Ascending aorta (tissue), 1 donor: ENCODE results near the gene ZNF835. TPM values are rescaled to one million over a fixed set of nuclear protein-coding genes. Genes with fewer than 3 reads are reported as not detected.

Source experiments
- total RNA-seq: library from RNA; depleted of rRNA; stranded (reverse); fragments of >200 nt; gene quantifications from one replicate; pipeline ENCODE4 v1.1.0, GENCODE V29; 2016

ZNF835 gene
- total RNA-seq, 1 donor from 2014 or later, result 4.0 TPM

Other genes with a start within 250 kb of the ZNF835 start
- gene ZNF667, start 194.4 kb downstream of the ZNF835 start, total RNA-seq, result 2.2 TPM
- gene ZNF471, start 163.9 kb downstream of the ZNF835 start, total RNA-seq, result 4.8 TPM
- gene ZFP28, start 132.8 kb downstream of the ZNF835 start, total RNA-seq, result 20.1 TPM
- 0.21 TPM for gene ZNF470, start 104.3 kb downstream of the ZNF835 start, total RNA-seq
- 30.5 TPM for gene ZNF71, start 76.5 kb downstream of the ZNF835 start, total RNA-seq
- not detected for gene SMIM17, start 28.6 kb downstream of the ZNF835 start, total RNA-seq
- gene PEG3, start 169.0 kb upstream of the ZNF835 start, total RNA-seq, result 6.1 TPM
- not detected for gene ZIM2, start 169.0 kb upstream of the ZNF835 start, total RNA-seq